ENCODE data around the gene SNRK. TPM values are rescaled to one million over a fixed set of nuclear protein-coding genes. Genes with fewer than 3 reads are reported as not detected.

Gene SNRK
- polyA plus RNA-seq, 3 donors, result 12.8 to 19.7 (median 16.1) TPM

GRCh38 chr3:43344520-43344919, 58.2 kb downstream of the SNRK start:
- H3K4me2 ChIP-seq (replicated peaks; ENCODE audit: extremely low read depth, low read length, poor library complexity, severe bottlenecking), result no peak overlapping the region
- H3K27me3 ChIP-seq (ENCODE audit: control insufficient read depth in 2 of 2, insufficient read depth in 2 of 2, low read length in 2 of 2), result no peaks in the 10 kb centered on the region
- H3K27ac ChIP-seq (ENCODE audit: low read depth in 1 of 2, low read length in 2 of 2), result no peak overlapping the region
- H3K9me3 ChIP-seq (replicated peaks in 1 of 2; ENCODE audit: control insufficient read depth in 1 of 2, insufficient read depth in 1 of 2, low read length in 2 of 2), result peaks cover 0 to under 1% of the 10 kb centered on the region in 2 donors
- H3K9me3 Mint-ChIP-seq, result peaks cover 0 to 15% (median 8%) of the 10 kb centered on the region in 7 donors
- TF ChIP-seq CTCF (IDR thresholded peaks at IDR 0.05), result no peak
- no peak overlapping the region for H3K9ac ChIP-seq (ENCODE audit: insufficient read depth, low read length, poor library complexity, severe bottlenecking)
- DNase-seq, result no peak
- peaks cover 92 to 97% of the 10 kb centered on the region in 2 donors for H3K36me3 Mint-ChIP-seq
- H4K20me1 ChIP-seq (ENCODE audit: insufficient read depth, low read length), result peaks cover 80% of the 10 kb centered on the region
- peaks cover 96 to 99% of the 10 kb centered on the region in 2 donors for H3K36me3 ChIP-seq (replicated peaks in 1 of 2; ENCODE audit: control insufficient read depth in 1 of 2, insufficient read depth in 2 of 2, low read length in 2 of 2)
- no peak overlapping the region for H3K4me3 ChIP-seq (replicated peaks in 1 of 3; ENCODE audit: low read depth in 2 of 3, low read length in 3 of 3)
- intact Hi-C loops (cut with micrococcal nuclease), result no loop called here
- no peaks in the 10 kb centered on the region for H3K27me3 Mint-ChIP-seq (ENCODE audit: low read depth in 3 of 3)
- H3K4me1 Mint-ChIP-seq, result peaks cover 2% of the 10 kb centered on the region
- no peaks in the 10 kb centered on the region for H3K4me1 ChIP-seq (ENCODE audit: control insufficient read depth in 1 of 2, insufficient read depth in 2 of 2, low read length in 2 of 2)
- H2AFZ ChIP-seq (ENCODE audit: insufficient read depth, low read depth, low read length, poor library complexity, severe bottlenecking), result no peak overlapping the region
- no peak overlapping the region for H3K4me3 Mint-ChIP-seq
- 100% methylated on average over 1 of the region's 3 CpGs for WGBS (ENCODE audit: insufficient coverage)
- H3K27ac Mint-ChIP-seq, result peak overlapping the region in 2 of 7 donors; percentile 26 to 42
- peaks cover 27% of the 10 kb centered on the region for H3K79me2 ChIP-seq (ENCODE audit: insufficient read depth, low read length)

GRCh38 chr3:43345246-43345645, 58.9 kb downstream of the SNRK start:
- Histone ChIP-seq H3K27ac (ENCODE audit: low read depth in 1 of 2, low read length in 2 of 2) (peak overlapping the region in 1 of 2 donors; percentile 57), H3K4me2 (replicated peaks; ENCODE audit: extremely low read depth, low read length, poor library complexity, severe bottlenecking) (no peak overlapping the region), H3K9me3 (replicated peaks in 1 of 2; ENCODE audit: control insufficient read depth in 1 of 2, insufficient read depth in 1 of 2, low read length in 2 of 2) (no peaks in the 10 kb centered on the region), H3K9ac (ENCODE audit: insufficient read depth, low read length, poor library complexity, severe bottlenecking) (no peak overlapping the region), H3K36me3 (replicated peaks in 1 of 2; ENCODE audit: control insufficient read depth in 1 of 2, insufficient read depth in 2 of 2, low read length in 2 of 2) (peaks cover 99 to 100% of the 10 kb centered on the region in 2 donors), H2AFZ (ENCODE audit: insufficient read depth, low read depth, low read length, poor library complexity, severe bottlenecking) (no peak overlapping the region), H3K27me3 (ENCODE audit: control insufficient read depth in 2 of 2, insufficient read depth in 2 of 2, low read length in 2 of 2) (no peaks in the 10 kb centered on the region), H3K4me1 (ENCODE audit: control insufficient read depth in 1 of 2, insufficient read depth in 2 of 2, low read length in 2 of 2) (no peaks in the 10 kb centered on the region), H3K79me2 (ENCODE audit: insufficient read depth, low read length) (peaks cover 22% of the 10 kb centered on the region), H4K20me1 (ENCODE audit: insufficient read depth, low read length) (peaks cover 82% of the 10 kb centered on the region), H3K4me3 (replicated peaks in 1 of 3; ENCODE audit: low read depth in 2 of 3, low read length in 3 of 3) (no peak overlapping the region)
- TF ChIP-seq CTCF (IDR thresholded peaks at IDR 0.05), result no peak
- Mint-ChIP-seq H3K27ac (peak overlapping the region in 6 of 7 donors; percentile 5 to 88 (median 60)), H3K4me3 (no peak overlapping the region), H3K36me3 (peaks cover 91 to 98% of the 10 kb centered on the region in 2 donors), H3K9me3 (peaks cover 0 to 15% (median 8%) of the 10 kb centered on the region in 7 donors), H3K4me1 (peaks cover 2% of the 10 kb centered on the region), H3K27me3 (ENCODE audit: low read depth in 3 of 3) (no peaks in the 10 kb centered on the region)
- DNase-seq, result no peak
- intact Hi-C loops (cut with micrococcal nuclease), result no loop called here
- 98% methylated on average over 4 of the region's 4 CpGs for WGBS (ENCODE audit: insufficient coverage)

Measured in CD14-positive monocyte (primary cell).